Endothelial cell (in vitro differentiated cells): ENCODE results near the gene FOXO6. TPM values are rescaled to one million over a fixed set of nuclear protein-coding genes. Genes with fewer than 3 reads are reported as not detected.

Experiments
- DNase-seq: peaks from one replicate; pipeline ENCODE4 v3.0.0; 2021; ENCODE audit warnings: low spot score
- H3K27ac Mint-ChIP-seq: one replicate; pipeline ENCODE4 v1.8.0; 2021; ENCODE audit warnings: mixed read lengths, inconsistent platforms; ENCODE audit not compliant: unreplicated experiment
- H3K27me3 Mint-ChIP-seq: one replicate; pipeline ENCODE4 v1.8.0; 2021; ENCODE audit warnings: mild to moderate bottlenecking, moderate library complexity, mixed read lengths, inconsistent platforms; ENCODE audit not compliant: unreplicated experiment
- H3K36me3 Mint-ChIP-seq: one replicate; pipeline ENCODE4 v1.8.0; 2021; ENCODE audit warnings: mild to moderate bottlenecking, low read depth, mixed read lengths, inconsistent platforms; ENCODE audit not compliant: unreplicated experiment
- H3K4me1 Mint-ChIP-seq: one replicate; pipeline ENCODE4 v1.8.0; 2021; ENCODE audit warnings: mild to moderate bottlenecking, mixed read lengths, inconsistent platforms; ENCODE audit not compliant: unreplicated experiment
- H3K4me3 Mint-ChIP-seq: one replicate; pipeline ENCODE4 v1.8.0; 2021; ENCODE audit warnings: mild to moderate bottlenecking, mixed read lengths, inconsistent platforms; ENCODE audit not compliant: unreplicated experiment
- H3K9me3 Mint-ChIP-seq: one replicate; pipeline ENCODE4 v1.8.0; 2021; ENCODE audit warnings: mixed read lengths, inconsistent platforms; ENCODE audit not compliant: unreplicated experiment
- CTCF ChIP-seq: fragments of 200-600 bp; sonication (generic); IDR thresholded peaks from one replicate; pipeline ENCODE4 v1.5.0; 2021; ENCODE audit warnings: antibody characterized with exemption; ENCODE audit not compliant: unreplicated experiment
- total RNA-seq: library from RNA; stranded (reverse); fragmentation: NEBNext Ultra II Directional; extraction: Animal tissue kit (Norgen Biotek cat#: 25700); gene quantifications from one replicate; pipeline ENCODE4 v1.2.1, GENCODE V29; 2021; ENCODE audit not compliant: unreplicated experiment

The FOXO6 gene
- total RNA-seq, 1 donor from 2014 or later = 0.23 TPM

- H3K4me3 Mint-ChIP-seq = no peak overlapping the region
- no peak overlapping the region for H3K27ac Mint-ChIP-seq
- no peaks in the 10 kb centered on the region for H3K9me3 Mint-ChIP-seq
- peaks cover 6% of the 10 kb centered on the region for H3K27me3 Mint-ChIP-seq
- no peak for TF ChIP-seq CTCF
- no peak for DNase-seq
- no peaks in the 10 kb centered on the region for H3K36me3 Mint-ChIP-seq
- H3K4me1 Mint-ChIP-seq = peaks cover 3% of the 10 kb centered on the region
These were observed 50.0 kb downstream of the FOXO6 start for GRCh38 chr1:41411229-41411628.

GRCh38 chr1:41412748-41413147 is 51.5 kb downstream of the FOXO6 start:
- no peak overlapping the region for H3K27ac Mint-ChIP-seq

GRCh38 chr1:41413748-41414281 is 52.6 kb downstream of the FOXO6 start:
- Mint-ChIP-seq H3K27ac (no peak overlapping the region), H3K9me3 (no peaks in the 10 kb centered on the region), H3K27me3 (peaks cover 9% of the 10 kb centered on the region), H3K36me3 (no peaks in the 10 kb centered on the region), H3K4me1 (peaks cover 3% of the 10 kb centered on the region), H3K4me3 (no peak overlapping the region)
- DNase-seq = no peak
- no peak for TF ChIP-seq CTCF

More at GRCh38 chr1:41412748-41413147, 51.5 kb downstream of the FOXO6 start:
- no peak for DNase-seq
- no peak for TF ChIP-seq CTCF
- Mint-ChIP-seq H3K4me1 (peaks cover 3% of the 10 kb centered on the region), H3K4me3 (no peak overlapping the region), H3K27me3 (peaks cover 9% of the 10 kb centered on the region), H3K9me3 (no peaks in the 10 kb centered on the region), H3K36me3 (no peaks in the 10 kb centered on the region)

GRCh38 chr1:41414296-41414695 is 53.1 kb downstream of the FOXO6 start:
- TF ChIP-seq CTCF = no peak
- no peaks in the 10 kb centered on the region for H3K9me3 Mint-ChIP-seq
- peaks cover 9% of the 10 kb centered on the region for H3K27me3 Mint-ChIP-seq
- no peaks in the 10 kb centered on the region for H3K36me3 Mint-ChIP-seq
- DNase-seq = no peak
- H3K4me1 Mint-ChIP-seq = peaks cover 3% of the 10 kb centered on the region
- no peak overlapping the region for H3K27ac Mint-ChIP-seq
- H3K4me3 Mint-ChIP-seq = no peak overlapping the region

- H3K4me1 Mint-ChIP-seq = peaks cover 3% of the 10 kb centered on the region
- H3K9me3 Mint-ChIP-seq = no peaks in the 10 kb centered on the region
- H3K4me3 Mint-ChIP-seq = no peak overlapping the region
- no peak for DNase-seq
- no peak overlapping the region for H3K27ac Mint-ChIP-seq
- no peaks in the 10 kb centered on the region for H3K36me3 Mint-ChIP-seq
- H3K27me3 Mint-ChIP-seq = peaks cover 9% of the 10 kb centered on the region
- no peak for TF ChIP-seq CTCF
These were observed 53.6 kb downstream of the FOXO6 start for GRCh38 chr1:41414716-41415306.
